ENCODE results near the gene DNER. TPM values are rescaled to one million over a fixed set of nuclear protein-coding genes. Genes with fewer than 3 reads are reported as not detected.

Gene DNER
- polyA plus RNA-seq, 1 donor from 2014 or later = not detected

DNA sequence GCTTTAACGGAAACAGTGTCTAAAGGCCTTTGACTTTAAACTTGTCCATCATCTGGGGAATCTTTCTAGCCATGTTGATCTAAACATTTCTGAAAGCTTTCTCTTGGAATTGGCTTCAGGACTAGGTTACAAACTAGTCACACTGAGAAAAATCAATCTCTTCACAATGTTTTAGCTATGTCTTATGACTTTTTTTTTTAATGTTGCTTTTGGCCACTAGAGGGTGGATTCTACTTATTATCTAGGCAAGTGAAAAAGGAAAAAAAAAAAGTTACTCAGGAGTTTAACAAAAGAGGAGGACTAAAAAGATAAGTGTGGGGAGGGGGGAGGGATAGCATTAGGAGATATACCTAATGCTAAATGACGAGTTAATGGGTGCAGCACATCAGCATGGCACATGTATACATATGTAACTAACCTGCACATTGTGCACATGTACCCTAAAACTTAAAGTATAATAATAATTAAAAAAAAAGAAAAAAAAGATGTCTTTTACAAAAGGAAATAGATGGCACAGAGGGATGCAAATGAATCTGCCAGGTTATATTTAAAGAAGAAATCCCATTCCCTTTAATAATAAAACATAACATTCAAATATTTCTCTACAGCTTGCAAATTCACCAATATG is 282.9 kb downstream of the DNER start:
- no peak overlapping the region for H3K27ac Mint-ChIP-seq

DNA sequence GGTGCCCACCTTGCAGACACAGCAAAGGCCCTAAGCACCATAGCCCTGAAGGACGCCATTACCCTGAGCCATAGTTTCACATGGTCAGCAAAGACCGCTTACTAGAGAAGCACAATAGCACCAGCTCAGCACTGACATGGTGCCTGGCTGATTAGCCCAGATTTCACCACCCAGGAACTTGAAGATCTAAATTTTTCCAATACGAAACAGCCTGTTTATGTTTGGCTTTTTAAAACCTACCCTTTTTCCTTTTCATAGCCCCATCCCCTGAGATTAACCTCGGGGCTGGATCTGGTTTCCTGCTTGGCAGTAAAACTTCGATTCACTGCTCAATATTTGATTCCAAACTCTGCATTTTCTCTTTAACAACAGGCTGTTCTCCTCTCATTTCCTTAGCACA is 284.8 kb downstream of the DNER start:
- peaks cover 0 to 5% (median 0%) of the 10 kb centered on the region in 3 donors for H3K9me3 Mint-ChIP-seq
- H3K36me3 Mint-ChIP-seq = no peaks in the 10 kb centered on the region
- H3K4me3 Mint-ChIP-seq = no peak overlapping the region
- H3K27me3 Mint-ChIP-seq = peaks cover 5% of the 10 kb centered on the region
- peaks cover 0 to 2% (median 0%) of the 10 kb centered on the region in 3 donors for H3K4me1 Mint-ChIP-seq
- H3K27ac Mint-ChIP-seq = no peak overlapping the region

More for the DNA sequence above, 282.9 kb downstream of the DNER start:
- Mint-ChIP-seq H3K4me3 (no peak overlapping the region), H3K9me3 (peaks cover 0 to 2% (median 0%) of the 10 kb centered on the region in 3 donors), H3K4me1 (peaks cover 0 to 2% (median 0%) of the 10 kb centered on the region in 3 donors), H3K36me3 (no peaks in the 10 kb centered on the region), H3K27me3 (peaks cover 8% of the 10 kb centered on the region)

DNA sequence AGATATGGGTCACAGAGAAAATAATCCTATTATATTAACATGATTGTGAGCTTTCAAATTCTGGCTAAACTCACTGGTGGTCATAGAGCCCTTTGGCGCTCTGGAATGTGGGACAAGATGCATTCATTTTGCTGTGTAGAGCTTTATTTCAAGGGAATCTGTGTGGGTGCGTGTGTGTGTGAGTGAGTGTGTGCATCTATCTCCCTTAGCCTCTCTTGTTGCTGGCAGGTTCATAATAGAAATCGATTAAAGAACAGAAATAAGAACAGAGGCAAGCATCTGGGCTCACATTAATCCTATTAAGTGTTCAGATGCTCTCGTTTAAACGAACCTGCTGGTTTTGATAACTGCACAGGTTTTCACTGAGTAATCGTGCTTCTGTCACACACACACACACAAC is 287.9 kb downstream of the DNER start:
- no peak overlapping the region for H3K4me3 Mint-ChIP-seq
- peaks cover 0 to 8% (median 5%) of the 10 kb centered on the region in 3 donors for H3K9me3 Mint-ChIP-seq
- no peaks in the 10 kb centered on the region for H3K36me3 Mint-ChIP-seq
- H3K4me1 Mint-ChIP-seq = peaks cover 0 to 2% (median 0%) of the 10 kb centered on the region in 3 donors
- H3K27ac Mint-ChIP-seq = no peak overlapping the region
- peaks cover 5% of the 10 kb centered on the region for H3K27me3 Mint-ChIP-seq

DNA sequence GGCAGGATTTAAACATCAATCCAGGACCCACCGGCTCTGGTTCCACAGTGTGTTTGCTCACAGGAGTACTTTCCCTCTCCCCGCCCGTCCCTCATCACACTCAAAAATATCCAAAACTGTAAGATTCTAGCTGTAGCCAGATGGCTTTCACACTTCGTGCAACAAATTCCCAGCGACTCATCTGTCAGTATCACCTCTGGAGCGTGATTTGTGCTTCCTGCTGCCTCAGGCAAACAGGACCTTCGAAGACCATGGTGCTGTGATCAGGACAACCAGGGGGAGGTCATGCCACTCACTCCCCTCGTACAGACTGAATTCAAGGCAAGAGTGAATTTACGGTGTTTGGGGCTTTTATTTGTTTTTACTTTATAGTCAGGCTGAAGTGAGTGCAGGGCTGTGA is 288.8 kb downstream of the DNER start:
- H3K36me3 Mint-ChIP-seq = no peaks in the 10 kb centered on the region
- no peak overlapping the region for H3K27ac Mint-ChIP-seq
- peaks cover 2 to 8% (median 5%) of the 10 kb centered on the region in 3 donors for H3K9me3 Mint-ChIP-seq
- peaks cover 5% of the 10 kb centered on the region for H3K27me3 Mint-ChIP-seq
- H3K4me3 Mint-ChIP-seq = no peak overlapping the region
- H3K4me1 Mint-ChIP-seq = peaks cover 0 to 2% (median 0%) of the 10 kb centered on the region in 3 donors

DNA sequence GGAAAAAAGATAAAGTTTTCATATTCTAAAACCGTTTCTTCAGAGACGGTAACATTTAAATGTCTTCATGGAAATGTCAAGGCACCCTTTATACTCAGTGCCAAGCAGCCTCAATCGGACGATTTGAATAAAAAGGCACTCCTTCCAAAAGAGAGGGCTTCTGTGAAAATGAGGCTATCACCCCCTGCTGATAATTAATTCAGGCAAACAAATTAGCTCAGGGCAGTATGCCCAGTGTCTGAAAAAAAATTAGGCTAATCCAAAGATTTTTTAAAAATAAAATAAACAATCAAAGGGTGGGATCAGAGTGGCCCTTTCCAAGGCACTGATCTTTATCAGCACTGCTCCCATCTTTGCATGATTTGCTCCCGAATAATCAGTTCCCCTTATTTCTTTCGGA is 292.3 kb downstream of the DNER start:
- Mint-ChIP-seq H3K27me3 (no peaks in the 10 kb centered on the region), H3K4me1 (no peaks in the 10 kb centered on the region), H3K4me3 (no peak overlapping the region), H3K9me3 (peaks cover 2 to 8% (median 3%) of the 10 kb centered on the region in 3 donors), H3K36me3 (no peaks in the 10 kb centered on the region), H3K27ac (no peak overlapping the region)

DNA sequence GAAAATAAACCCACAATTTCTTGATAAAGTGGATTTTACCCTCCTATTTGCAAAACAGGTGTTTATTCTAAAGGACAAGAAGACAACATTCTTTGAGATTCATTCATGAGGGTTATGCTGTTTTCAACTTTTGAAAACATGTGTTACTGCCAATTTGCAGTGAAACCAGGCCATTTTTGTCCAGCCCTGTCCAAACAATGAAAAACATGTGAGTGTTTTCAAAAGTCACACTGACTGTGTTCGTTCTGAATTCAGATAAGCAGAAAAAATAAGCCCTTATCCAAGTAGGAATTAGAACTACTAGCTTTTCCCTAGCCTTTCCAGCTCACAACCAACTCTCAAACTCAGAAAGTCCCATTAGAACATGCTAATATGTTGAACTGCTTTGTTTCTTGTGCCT is 295.2 kb downstream of the DNER start:
- Mint-ChIP-seq H3K4me3 (no peak overlapping the region), H3K27ac (no peak overlapping the region), H3K4me1 (peaks cover 3 to 6% (median 4%) of the 10 kb centered on the region in 3 donors), H3K36me3 (peaks cover 2% of the 10 kb centered on the region), H3K9me3 (peaks cover 0 to 8% (median 2%) of the 10 kb centered on the region in 3 donors), H3K27me3 (no peaks in the 10 kb centered on the region)

DNA sequence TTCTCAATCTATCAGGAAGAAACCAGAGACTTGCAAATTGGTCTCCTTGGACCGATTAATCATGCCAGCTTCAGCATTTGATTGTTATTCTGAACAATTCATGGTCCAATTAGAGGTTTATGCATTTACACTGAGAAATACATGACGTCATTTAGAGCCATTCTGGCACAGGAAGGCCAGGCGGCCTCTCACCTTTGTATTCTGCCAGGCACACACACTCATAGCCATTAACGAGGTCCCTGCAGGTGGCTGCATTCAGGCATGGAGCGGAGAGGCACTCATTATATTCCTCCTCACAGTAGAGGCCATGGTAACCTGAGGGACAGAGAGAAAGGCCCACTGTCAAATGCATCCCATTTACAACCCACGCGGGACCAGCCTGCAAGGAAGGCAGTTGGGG is 296.4 kb downstream of the DNER start:
- Mint-ChIP-seq H3K36me3 (peaks cover 2% of the 10 kb centered on the region), H3K27me3 (no peaks in the 10 kb centered on the region), H3K9me3 (peaks cover 0 to 4% (median 2%) of the 10 kb centered on the region in 3 donors), H3K4me3 (no peak overlapping the region), H3K4me1 (peaks cover 3 to 6% (median 4%) of the 10 kb centered on the region in 3 donors), H3K27ac (no peak overlapping the region)

DNA sequence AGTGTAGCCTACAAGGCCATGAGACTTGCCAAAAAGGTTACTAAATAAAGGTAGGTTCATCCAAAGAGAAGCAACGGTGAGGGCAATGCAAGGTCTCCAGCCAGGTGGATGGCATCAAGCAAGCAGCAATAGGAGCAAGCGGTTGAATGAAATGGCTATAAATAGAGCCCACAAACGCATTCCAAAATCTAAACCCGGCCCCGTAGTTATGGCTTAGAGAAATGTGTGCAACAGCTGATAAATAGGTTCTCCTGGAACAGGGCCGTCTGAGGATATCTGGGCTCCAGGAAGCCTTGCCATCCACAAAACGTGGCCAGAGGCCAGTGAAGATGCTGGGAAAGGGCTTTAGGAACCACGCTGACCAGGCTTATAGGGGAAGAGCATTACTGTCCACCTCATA is 297.2 kb downstream of the DNER start:
- Mint-ChIP-seq H3K27me3 (no peaks in the 10 kb centered on the region), H3K4me1 (peaks cover 3 to 6% (median 4%) of the 10 kb centered on the region in 3 donors), H3K27ac (no peak overlapping the region), H3K4me3 (no peak overlapping the region), H3K9me3 (peaks cover 0 to 3% (median 2%) of the 10 kb centered on the region in 3 donors), H3K36me3 (peaks cover 2% of the 10 kb centered on the region)

DNA sequence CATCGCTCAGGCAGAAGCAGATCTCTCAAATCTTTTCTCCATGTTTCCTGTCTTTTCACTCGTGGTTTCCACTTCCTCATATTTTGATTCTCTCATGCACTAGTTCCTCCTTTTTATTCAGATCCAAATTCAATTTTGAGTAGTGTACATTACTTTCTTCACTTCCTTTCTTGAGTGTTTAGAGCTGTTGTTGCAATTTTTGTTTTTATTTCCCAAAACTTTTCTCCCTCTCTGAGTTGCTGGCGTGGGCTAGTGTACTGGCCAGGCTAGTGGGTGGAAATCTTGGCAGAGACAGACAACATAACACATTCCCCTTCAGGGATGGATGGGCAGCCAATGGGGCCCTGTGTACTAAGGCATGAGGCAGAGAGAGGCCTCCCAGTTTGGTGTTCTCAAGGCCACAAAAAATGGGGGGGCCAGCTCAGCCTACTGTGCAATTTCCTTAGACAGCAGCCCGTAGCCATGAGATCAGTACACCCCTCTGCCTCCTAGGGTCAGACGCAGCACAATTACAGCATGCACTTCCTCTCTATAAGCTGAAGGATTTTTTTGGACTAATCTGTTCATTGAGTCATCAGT is 298.1 kb downstream of the DNER start:
- H3K4me3 Mint-ChIP-seq = no peak overlapping the region
- peaks cover 3 to 6% (median 4%) of the 10 kb centered on the region in 3 donors for H3K4me1 Mint-ChIP-seq

DNA sequence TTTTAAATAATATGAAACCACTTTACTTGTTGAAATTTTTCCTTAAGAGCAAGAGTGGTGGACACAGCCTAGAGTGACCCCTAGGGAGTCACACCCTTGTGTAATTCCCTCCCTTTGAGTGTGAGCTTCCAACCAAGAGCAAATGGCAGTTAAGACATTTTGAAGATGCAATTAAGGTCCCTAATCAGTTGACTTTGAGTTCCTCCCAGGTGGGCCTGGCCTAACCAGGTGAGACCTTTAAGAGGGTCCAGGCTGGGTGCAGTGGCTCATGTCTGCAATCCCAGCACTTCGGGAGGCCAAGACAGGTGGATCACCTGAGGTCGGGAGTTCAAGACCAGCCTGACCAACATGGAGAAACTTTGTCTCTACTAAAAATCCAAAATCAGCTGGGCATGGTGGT is 299.7 kb downstream of the DNER start:
- Mint-ChIP-seq H3K4me1 (peaks cover 3 to 6% (median 4%) of the 10 kb centered on the region in 3 donors), H3K27ac (no peak overlapping the region), H3K9me3 (peaks cover 0 to 3% (median 0%) of the 10 kb centered on the region in 3 donors), H3K36me3 (peaks cover 2% of the 10 kb centered on the region), H3K4me3 (no peak overlapping the region), H3K27me3 (no peaks in the 10 kb centered on the region)

More for the DNA sequence above, 298.1 kb downstream of the DNER start:
- no peaks in the 10 kb centered on the region for H3K27me3 Mint-ChIP-seq
- H3K27ac Mint-ChIP-seq = peak overlapping the region in 1 of 3 donors; percentile 55
- H3K36me3 Mint-ChIP-seq = peaks cover 2% of the 10 kb centered on the region
- peaks cover 0 to 3% (median 2%) of the 10 kb centered on the region in 3 donors for H3K9me3 Mint-ChIP-seq

DNA sequence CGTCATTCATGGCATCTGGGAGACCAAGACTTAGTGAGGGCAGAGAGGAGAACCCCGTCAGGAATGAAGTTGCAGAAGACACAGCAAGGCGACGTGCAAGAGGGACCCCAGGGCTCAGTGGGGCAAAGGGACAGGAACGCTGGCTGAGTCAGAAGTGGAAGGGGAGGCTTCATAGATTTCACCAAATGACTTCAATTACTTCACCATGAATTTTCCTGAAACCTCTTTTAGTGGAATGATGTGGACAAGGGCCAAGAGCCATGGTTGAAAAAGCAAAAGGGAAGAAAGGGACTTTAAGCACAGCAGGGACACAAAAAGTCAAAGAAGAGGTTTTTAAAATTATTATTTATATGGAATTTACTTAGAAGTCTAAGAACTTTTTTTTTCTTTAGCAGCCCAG is 301.7 kb downstream of the DNER start:
- Mint-ChIP-seq H3K36me3 (peaks cover 2% of the 10 kb centered on the region), H3K27me3 (no peaks in the 10 kb centered on the region), H3K27ac (no peak overlapping the region), H3K9me3 (peaks cover 0 to 3% (median 0%) of the 10 kb centered on the region in 3 donors), H3K4me1 (peaks cover 3 to 6% (median 4%) of the 10 kb centered on the region in 3 donors), H3K4me3 (no peak overlapping the region)

DNA sequence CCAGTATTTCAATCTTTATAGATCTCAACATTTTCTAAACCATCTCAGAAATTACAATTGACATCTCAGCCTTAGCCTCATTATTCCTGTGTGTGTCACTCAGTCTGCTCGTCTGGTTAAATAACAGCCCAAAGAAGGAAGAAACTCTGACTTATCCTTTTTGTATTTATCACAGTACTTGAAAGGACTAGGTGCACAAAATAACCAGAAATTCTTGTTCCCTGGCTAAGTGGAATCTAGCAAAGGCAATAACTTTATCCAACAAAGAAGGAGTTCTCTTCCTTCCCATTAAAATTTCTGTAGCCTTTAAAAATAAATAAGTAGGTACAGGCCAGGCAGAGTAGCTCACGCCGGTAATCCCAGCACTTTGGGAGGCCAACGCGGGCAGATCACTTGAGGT is 303.4 kb downstream of the DNER start:
- Mint-ChIP-seq H3K36me3 (no peaks in the 10 kb centered on the region), H3K4me1 (peaks cover 0 to under 1% (median 0%) of the 10 kb centered on the region in 3 donors), H3K9me3 (peaks cover 0 to 3% (median 0%) of the 10 kb centered on the region in 3 donors), H3K27me3 (no peaks in the 10 kb centered on the region), H3K4me3 (no peak overlapping the region), H3K27ac (no peak overlapping the region)

DNA sequence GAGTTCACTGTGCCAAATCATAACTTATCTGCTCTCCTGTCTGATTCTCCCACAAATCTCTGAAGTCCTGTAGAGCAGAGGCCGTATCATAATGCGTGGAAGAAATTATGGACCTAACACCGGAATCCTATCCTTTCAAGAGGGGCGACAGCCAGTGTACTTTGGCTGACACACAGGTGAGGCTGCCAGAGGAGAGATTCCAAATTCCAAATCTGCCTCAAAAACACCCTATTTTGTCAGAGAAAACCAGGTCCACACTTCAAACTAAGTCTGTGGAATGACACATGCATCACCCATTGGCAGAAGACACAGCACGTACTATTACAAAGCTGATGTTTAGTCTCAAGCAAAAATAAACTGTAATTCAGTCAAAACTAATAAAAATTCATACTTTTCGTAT is 304.1 kb downstream of the DNER start:
- no peaks in the 10 kb centered on the region for H3K27me3 Mint-ChIP-seq
- H3K9me3 Mint-ChIP-seq = peaks cover 0 to 3% (median 0%) of the 10 kb centered on the region in 3 donors
- H3K36me3 Mint-ChIP-seq = no peaks in the 10 kb centered on the region
- H3K27ac Mint-ChIP-seq = no peak overlapping the region
- no peak overlapping the region for H3K4me3 Mint-ChIP-seq
- H3K4me1 Mint-ChIP-seq = no peaks in the 10 kb centered on the region

DNA sequence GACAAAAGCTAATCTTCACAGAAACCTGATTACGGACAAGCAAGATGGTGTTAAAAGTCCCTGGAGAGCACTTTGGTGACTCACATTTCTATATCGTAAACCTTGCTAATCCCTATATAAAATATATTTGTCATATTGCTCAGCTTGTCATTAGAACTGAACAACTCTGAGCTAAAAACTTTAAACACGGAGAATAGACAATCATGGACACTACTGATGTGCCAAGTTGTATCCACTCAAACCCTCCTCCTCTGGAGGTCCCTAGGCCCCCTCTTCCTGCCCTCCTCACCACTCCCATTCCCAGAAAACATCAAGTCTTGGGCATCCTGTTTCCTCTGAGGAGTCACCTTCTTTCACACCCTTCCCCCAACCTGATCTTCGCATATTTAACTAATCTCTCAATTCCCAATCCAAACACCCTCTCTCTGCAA is 304.6 kb downstream of the DNER start:
- no peak overlapping the region for H3K27ac Mint-ChIP-seq
- H3K36me3 Mint-ChIP-seq = no peaks in the 10 kb centered on the region
- no peaks in the 10 kb centered on the region for H3K27me3 Mint-ChIP-seq
- H3K4me1 Mint-ChIP-seq = no peaks in the 10 kb centered on the region
- no peak overlapping the region for H3K4me3 Mint-ChIP-seq
- H3K9me3 Mint-ChIP-seq = peaks cover 0 to 3% (median 0%) of the 10 kb centered on the region in 3 donors

DNA sequence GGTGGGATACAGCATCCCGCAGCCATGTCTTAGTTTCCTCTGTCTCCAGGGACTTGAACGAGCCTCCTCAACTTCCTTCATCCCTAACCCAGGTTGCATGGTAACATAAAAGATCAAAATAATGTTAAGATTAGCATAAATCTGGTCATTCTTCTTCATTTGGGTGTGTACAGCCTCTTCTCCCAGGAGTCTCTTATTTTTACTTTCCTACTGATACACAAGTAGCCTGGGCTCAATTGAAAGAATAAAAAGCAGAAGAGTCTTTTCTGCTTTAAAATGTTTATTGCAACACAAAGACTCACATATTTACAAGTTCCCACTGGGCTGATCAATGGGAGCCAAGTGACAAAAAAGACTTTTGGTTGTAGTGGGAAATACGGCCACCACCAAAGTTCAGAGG is 305.4 kb downstream of the DNER start:
- Mint-ChIP-seq H3K36me3 (no peaks in the 10 kb centered on the region), H3K4me1 (no peaks in the 10 kb centered on the region), H3K4me3 (no peak overlapping the region), H3K9me3 (peaks cover 0 to 3% (median under 1%) of the 10 kb centered on the region in 3 donors), H3K27me3 (no peaks in the 10 kb centered on the region), H3K27ac (no peak overlapping the region)

DNA sequence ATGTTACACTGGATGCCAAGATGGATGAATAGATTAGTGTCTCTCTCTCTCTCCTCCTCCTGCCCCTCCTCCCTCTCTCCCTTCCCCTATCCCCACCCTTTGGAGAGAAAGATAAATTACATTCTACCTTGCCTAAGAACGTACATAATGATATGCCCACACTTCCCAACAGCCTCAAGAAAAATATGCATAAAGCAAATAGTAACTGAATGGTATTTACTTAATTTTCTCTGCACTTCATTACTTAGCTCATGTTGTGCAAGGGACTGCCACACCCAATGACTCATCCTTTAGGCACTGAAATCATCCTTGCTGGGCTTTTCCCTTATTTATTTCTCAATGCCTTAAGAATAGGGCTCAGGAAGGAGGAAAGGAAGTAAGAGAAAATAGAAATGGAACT is 306.0 kb downstream of the DNER start:
- Mint-ChIP-seq H3K27me3 (no peaks in the 10 kb centered on the region), H3K27ac (no peak overlapping the region), H3K9me3 (peaks cover 2 to 4% (median 3%) of the 10 kb centered on the region in 3 donors), H3K36me3 (no peaks in the 10 kb centered on the region), H3K4me3 (no peak overlapping the region), H3K4me1 (no peaks in the 10 kb centered on the region)
